ENCODE measurements around the gene ALG2.

ALG2 gene

GRCh38 chr9:99190597-99191283 lies 31.0 kb downstream of the ALG2 start:
- DNase-seq = no peak

GRCh38 chr9:99189887-99190596 lies 31.7 kb downstream of the ALG2 start:
- DNase-seq = no peak

- no peak for DNase-seq
These were observed 32.6 kb downstream of the ALG2 start for GRCh38 chr9:99189186-99189585.

GRCh38 chr9:99187311-99187710 lies 34.4 kb downstream of the ALG2 start:
- no peak for DNase-seq

GRCh38 chr9:99185934-99186333 lies 35.8 kb downstream of the ALG2 start:
- DNase-seq = no peak

- no peak for DNase-seq
These were observed 36.5 kb downstream of the ALG2 start for GRCh38 chr9:99185348-99185632.

GRCh38 chr9:99184475-99185347 lies 37.0 kb downstream of the ALG2 start:
- DNase-seq = peak; percentile 78

- no peak for DNase-seq
These were observed 37.6 kb downstream of the ALG2 start for GRCh38 chr9:99184110-99184474.

- DNase-seq = no peak
These were observed 38.1 kb downstream of the ALG2 start for GRCh38 chr9:99183616-99184015.

- DNase-seq = no peak
These were observed 39.4 kb downstream of the ALG2 start for GRCh38 chr9:99182356-99182755.

GRCh38 chr9:99181621-99182020 lies 40.1 kb downstream of the ALG2 start:
- no peak for DNase-seq

GRCh38 chr9:99181206-99181605 lies 40.5 kb downstream of the ALG2 start:
- DNase-seq = no peak

GRCh38 chr9:99180662-99181061 lies 41.1 kb downstream of the ALG2 start:
- no peak for DNase-seq

GRCh38 chr9:99180199-99180598 lies 41.5 kb downstream of the ALG2 start:
- no peak for DNase-seq

- DNase-seq = no peak
These were observed 42.5 kb downstream of the ALG2 start for GRCh38 chr9:99178912-99179872.

- DNase-seq = no peak
These were observed 44.0 kb downstream of the ALG2 start for GRCh38 chr9:99177576-99178366.

- DNase-seq = no peak
These were observed 45.2 kb downstream of the ALG2 start for GRCh38 chr9:99176527-99177013.

GRCh38 chr9:99173570-99174504 lies 47.9 kb downstream of the ALG2 start:
- DNase-seq = peak; percentile 80

- peak; percentile 77 for DNase-seq
These were observed 49.3 kb downstream of the ALG2 start for GRCh38 chr9:99172124-99173091.
